ENCODE results near the gene GLDC. TPM values are rescaled to one million over a fixed set of nuclear protein-coding genes. Genes with fewer than 3 reads are reported as not detected.

GLDC gene
- total RNA-seq, 6 donors from 2014 or later = 0.60 to 3.1 (median 1.1) TPM; not detected in 2

GRCh38 chr9:6575324-6576034 lies 70.0 kb downstream of the GLDC start:
- no peak overlapping the region for H3K27ac ChIP-seq
- TF ChIP-seq POLR2AphosphoS5 (IDR thresholded peaks at IDR 0.05) = no peak
- no peak for TF ChIP-seq EP300 (IDR thresholded peaks at IDR 0.05)
- no peak for TF ChIP-seq POLR2A (IDR thresholded peaks at IDR 0.05)
- TF ChIP-seq, protein P1, sequence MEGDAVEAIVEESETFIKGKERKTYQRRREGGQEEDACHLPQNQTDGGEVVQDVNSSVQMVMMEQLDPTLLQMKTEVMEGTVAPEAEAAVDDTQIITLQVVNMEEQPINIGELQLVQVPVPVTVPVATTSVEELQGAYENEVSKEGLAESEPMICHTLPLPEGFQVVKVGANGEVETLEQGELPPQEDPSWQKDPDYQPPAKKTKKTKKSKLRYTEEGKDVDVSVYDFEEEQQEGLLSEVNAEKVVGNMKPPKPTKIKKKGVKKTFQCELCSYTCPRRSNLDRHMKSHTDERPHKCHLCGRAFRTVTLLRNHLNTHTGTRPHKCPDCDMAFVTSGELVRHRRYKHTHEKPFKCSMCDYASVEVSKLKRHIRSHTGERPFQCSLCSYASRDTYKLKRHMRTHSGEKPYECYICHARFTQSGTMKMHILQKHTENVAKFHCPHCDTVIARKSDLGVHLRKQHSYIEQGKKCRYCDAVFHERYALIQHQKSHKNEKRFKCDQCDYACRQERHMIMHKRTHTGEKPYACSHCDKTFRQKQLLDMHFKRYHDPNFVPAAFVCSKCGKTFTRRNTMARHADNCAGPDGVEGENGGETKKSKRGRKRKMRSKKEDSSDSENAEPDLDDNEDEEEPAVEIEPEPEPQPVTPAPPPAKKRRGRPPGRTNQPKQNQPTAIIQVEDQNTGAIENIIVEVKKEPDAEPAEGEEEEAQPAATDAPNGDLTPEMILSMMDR (IDR thresholded peaks at IDR 0.05) = no peak
- 65 to 67% methylated on average over 4 of the region's 4 CpGs for WGBS, 2 donors

DNA sequence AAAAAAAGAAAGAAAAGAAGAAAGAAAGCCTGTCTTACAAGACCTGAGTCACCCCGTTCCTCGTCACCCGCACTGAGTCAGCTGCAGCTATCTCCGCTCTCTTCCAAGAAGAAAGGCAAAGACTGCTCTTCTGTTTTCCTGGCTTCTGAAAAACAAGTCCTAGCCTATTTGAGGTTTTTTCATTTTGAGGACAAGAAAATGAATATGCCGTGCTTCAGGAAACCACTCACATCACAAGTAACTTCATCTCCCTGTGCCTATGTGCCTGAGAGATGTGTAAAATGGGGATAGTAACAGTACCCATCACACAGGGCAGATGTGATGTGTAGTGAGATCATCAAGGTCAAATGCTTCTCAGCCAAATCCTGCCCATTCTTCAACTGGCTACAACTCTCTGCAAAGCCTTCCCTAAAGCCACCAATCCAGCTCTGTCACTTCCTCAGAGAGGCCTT lies 78.4 kb downstream of the GLDC start:
- WGBS, 2 donors = 87 to 92% methylated on average over 5 of the region's 5 CpGs
- peak in 1 of 2 donors; percentile 72 for ATAC-seq (ENCODE audit: low FRiP score in 2 of 2)

More at GRCh38 chr9:6575324-6576034, 70.0 kb downstream of the GLDC start:
- no peak for DNase-seq
- ATAC-seq (ENCODE audit: low FRiP score in 2 of 2) = no peak
- Histone ChIP-seq H3K36me3 (no peaks in the 10 kb centered on the region), H3K4me1 (no peaks in the 10 kb centered on the region), H3K4me3 (no peak overlapping the region), H3K9me3 (no peaks in the 10 kb centered on the region), H3K27me3 (no peaks in the 10 kb centered on the region)

GRCh38 chr9:6566409-6567139 lies 79.0 kb downstream of the GLDC start:
- peak in 1 of 2 donors; percentile 81 for ATAC-seq (ENCODE audit: low FRiP score in 2 of 2)
- 74 to 80% methylated on average over 10 of the region's 10 CpGs for WGBS, 2 donors

More for the DNA sequence above, 78.4 kb downstream of the GLDC start:
- H3K27ac ChIP-seq = no peak overlapping the region
- H3K9me3 ChIP-seq = no peaks in the 10 kb centered on the region
- H3K4me3 ChIP-seq = no peak overlapping the region
- no peak for DNase-seq
- H3K36me3 ChIP-seq = no peaks in the 10 kb centered on the region
- H3K4me1 ChIP-seq = no peaks in the 10 kb centered on the region
- H3K27me3 ChIP-seq = no peaks in the 10 kb centered on the region
- TF ChIP-seq POLR2A (IDR thresholded peaks at IDR 0.05) = no peak
- no peak for TF ChIP-seq POLR2AphosphoS5 (IDR thresholded peaks at IDR 0.05)
- TF ChIP-seq, protein P1 (IDR thresholded peaks at IDR 0.05) = no peak
- TF ChIP-seq EP300 (IDR thresholded peaks at IDR 0.05) = no peak

DNA sequence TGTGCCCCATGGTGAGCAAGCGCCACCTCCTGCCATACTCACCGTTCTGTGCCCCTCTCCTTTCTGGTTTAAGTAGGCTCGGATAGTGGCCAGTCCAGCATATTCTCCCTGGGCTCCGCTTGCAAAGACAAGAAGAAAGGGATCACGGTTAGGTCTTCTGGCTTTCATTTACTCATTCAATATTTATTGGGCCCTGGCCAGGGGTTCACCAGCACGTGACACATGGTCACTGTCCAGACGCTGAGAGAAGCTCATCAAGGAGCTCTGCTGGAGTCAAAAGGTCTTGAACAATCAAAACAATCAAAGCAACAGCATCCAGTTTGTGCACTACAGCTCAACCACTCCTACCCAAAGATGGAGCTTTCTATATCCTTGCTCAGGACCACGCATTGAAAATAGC lies 80.2 kb downstream of the GLDC start:
- TF ChIP-seq POLR2AphosphoS5 (IDR thresholded peaks at IDR 0.05) (no peak), EP300 (IDR thresholded peaks at IDR 0.05) (no peak), POLR2A (IDR thresholded peaks at IDR 0.05) (no peak)
- TF ChIP-seq, protein P1 (IDR thresholded peaks at IDR 0.05) = no peak
- H3K36me3 ChIP-seq = no peaks in the 10 kb centered on the region
- H3K9me3 ChIP-seq = no peaks in the 10 kb centered on the region
- ATAC-seq (ENCODE audit: low FRiP score in 2 of 2) = peak in 1 of 2 donors; percentile 12
- WGBS, 2 donors = 86 to 90% methylated on average over 8 of the region's 8 CpGs
- no peak overlapping the region for H3K27ac ChIP-seq
- H3K27me3 ChIP-seq = no peaks in the 10 kb centered on the region
- H3K4me1 ChIP-seq = no peaks in the 10 kb centered on the region
- H3K4me3 ChIP-seq = no peak overlapping the region
- no peak for DNase-seq

More at GRCh38 chr9:6566409-6567139, 79.0 kb downstream of the GLDC start:
- no peak for DNase-seq
- Histone ChIP-seq H3K36me3 (no peaks in the 10 kb centered on the region), H3K4me3 (no peak overlapping the region), H3K27me3 (no peaks in the 10 kb centered on the region), H3K4me1 (no peaks in the 10 kb centered on the region), H3K9me3 (no peaks in the 10 kb centered on the region), H3K27ac (no peak overlapping the region)
- TF ChIP-seq, protein P1 (IDR thresholded peaks at IDR 0.05) = no peak
- no peak for TF ChIP-seq EP300 (IDR thresholded peaks at IDR 0.05)
- TF ChIP-seq POLR2AphosphoS5 (IDR thresholded peaks at IDR 0.05) = no peak
- TF ChIP-seq POLR2A (IDR thresholded peaks at IDR 0.05) = no peak

All from upper lobe of left lung (tissue), 6 donors.